WI38 (cell line): ENCODE data around the gene PLEKHA7.
"Not testable (repeated sequence)": the region's sequence is repeated elsewhere in the genome, so short reads cannot be mapped to it uniquely, and the experiment has no call there.

Source experiments
- H3K4me3 ChIP-seq: 2 replicates; pipeline ENCODE4 v1.5.1; 2011; ENCODE audit warnings: low read depth, mild to moderate bottlenecking, control low read depth, low read length
- CTCF ChIP-seq: IDR thresholded peaks from 2 replicates; pipeline ENCODE4 v1.5.1; 2012; ENCODE audit warnings: low read depth, mild to moderate bottlenecking, control low read depth, low read length

PLEKHA7 gene

GRCh38 chr11:16896729-16897469 lies 117.3 kb downstream of the PLEKHA7 start:
- no peak overlapping the region for H3K4me3 ChIP-seq
- TF ChIP-seq CTCF, result no peak

GRCh38 chr11:16895306-16895705 lies 118.9 kb downstream of the PLEKHA7 start:
- no peak overlapping the region for H3K4me3 ChIP-seq
- no peak for TF ChIP-seq CTCF

- no peak for TF ChIP-seq CTCF
- H3K4me3 ChIP-seq, result no peak overlapping the region
Measured at GRCh38 chr11:16893456-16894066, 120.7 kb downstream of the PLEKHA7 start.

GRCh38 chr11:16891964-16892363 lies 122.2 kb downstream of the PLEKHA7 start:
- TF ChIP-seq CTCF, result no peak
- no peak overlapping the region for H3K4me3 ChIP-seq

GRCh38 chr11:16891165-16891564 lies 123.0 kb downstream of the PLEKHA7 start:
- no peak overlapping the region for H3K4me3 ChIP-seq
- no peak for TF ChIP-seq CTCF

GRCh38 chr11:16890442-16890841 lies 123.8 kb downstream of the PLEKHA7 start:
- no peak for TF ChIP-seq CTCF

GRCh38 chr11:16889905-16890304 lies 124.3 kb downstream of the PLEKHA7 start:
- no peak for TF ChIP-seq CTCF
- no peak overlapping the region for H3K4me3 ChIP-seq

More at GRCh38 chr11:16890442-16890841, 123.8 kb downstream of the PLEKHA7 start:
- no peak overlapping the region for H3K4me3 ChIP-seq

- not testable (repeated sequence) for H3K4me3 ChIP-seq
Measured at GRCh38 chr11:16889010-16889409, 125.2 kb downstream of the PLEKHA7 start.

GRCh38 chr11:16887887-16888286 lies 126.3 kb downstream of the PLEKHA7 start:
- not testable (repeated sequence) for H3K4me3 ChIP-seq
